T follicular helper cell (primary cell): ENCODE data around the gene FABP7.

Experiments used
- DNase-seq: peaks from one replicate; pipeline ENCODE4 v3.0.0-alpha.2; 2020; ENCODE audit warnings: low read depth

The FABP7 gene

GRCh38 chr6:122758927-122759334, 20.6 kb upstream of the FABP7 start:
- DNase-seq, result no peak

- DNase-seq, result no peak
These were observed 19.2 kb upstream of the FABP7 start for GRCh38 chr6:122760330-122760729.

- no peak for DNase-seq
These were observed 13.3 kb upstream of the FABP7 start for GRCh38 chr6:122766256-122766655.

GRCh38 chr6:122770835-122771601, 8.5 kb upstream of the FABP7 start:
- DNase-seq, result no peak

GRCh38 chr6:122772724-122773415, 6.6 kb upstream of the FABP7 start:
- DNase-seq, result no peak

GRCh38 chr6:122775975-122776374, 3.5 kb upstream of the FABP7 start:
- no peak for DNase-seq

GRCh38 chr6:122778302-122778701, 1.2 kb upstream of the FABP7 start:
- no peak for DNase-seq

- no peak for DNase-seq
These were observed 393 bp upstream of the FABP7 start for GRCh38 chr6:122778985-122779661.

GRCh38 chr6:122780114-122780513, 598 bp downstream of the FABP7 start:
- no peak for DNase-seq

- no peak for DNase-seq
These were observed 2.2 kb downstream of the FABP7 start for GRCh38 chr6:122781716-122782115.

GRCh38 chr6:122783401-122783800, 3.9 kb downstream of the FABP7 start:
- DNase-seq, result no peak

- DNase-seq, result no peak
These were observed 6.4 kb downstream of the FABP7 start for GRCh38 chr6:122785891-122786290.

- no peak for DNase-seq
These were observed 8.2 kb downstream of the FABP7 start for GRCh38 chr6:122787721-122788120.

- DNase-seq, result no peak
These were observed 8.7 kb downstream of the FABP7 start for GRCh38 chr6:122788208-122788607.

GRCh38 chr6:122788663-122789181, 9.2 kb downstream of the FABP7 start:
- no peak for DNase-seq

- no peak for DNase-seq
These were observed 9.9 kb downstream of the FABP7 start, which contains the start of gene SMPDL3A for GRCh38 chr6:122789182-122790027. TSS of gene SMPDL3A (plus strand) at chr6:122789258. CDS start at chr6:122789347, 89 bp downstream.

GRCh38 chr6:122790028-122790422, 10.5 kb downstream of the FABP7 start:
- no peak for DNase-seq

GRCh38 chr6:122790423-122791309, 11.2 kb downstream of the FABP7 start:
- DNase-seq, result no peak

- no peak for DNase-seq
These were observed 11.8 kb downstream of the FABP7 start for GRCh38 chr6:122791310-122791679.

GRCh38 chr6:122792766-122793165, 13.2 kb downstream of the FABP7 start:
- no peak for DNase-seq

GRCh38 chr6:122797537-122797936, 18.0 kb downstream of the FABP7 start:
- DNase-seq, result no peak
